ENCODE measurements around the gene FKBP14. TPM values are rescaled to one million over a fixed set of nuclear protein-coding genes. Genes with fewer than 3 reads are reported as not detected.

Gene FKBP14
- total RNA-seq, 1 experiment from 2014 or later: 40.8 TPM

GRCh38 chr7:30036220-30036619, 9.7 kb upstream of the FKBP14 start:
- DNase-seq (ENCODE audit: extremely low read depth, low read depth): no peak

GRCh38 chr7:30034501-30034900, 8.0 kb upstream of the FKBP14 start:
- DNase-seq (ENCODE audit: extremely low read depth, low read depth): no peak

- DNase-seq (ENCODE audit: extremely low read depth, low read depth): no peak
Observed at GRCh38 chr7:30032310-30033125, 6.0 kb upstream of the FKBP14 start.

GRCh38 chr7:30029696-30030095, 3.2 kb upstream of the FKBP14 start:
- DNase-seq (ENCODE audit: extremely low read depth, low read depth): no peak

- no peak for DNase-seq (ENCODE audit: extremely low read depth, low read depth)
Observed at GRCh38 chr7:30028749-30029635, 2.5 kb upstream of the FKBP14 start.

- peak; percentile 72 for DNase-seq (ENCODE audit: extremely low read depth, low read depth)
Observed at GRCh38 chr7:30028216-30028748, 1.8 kb upstream of the FKBP14 start, which contains the start of gene PLEKHA8. PLEKHA8 (plus strand) TSS chr7:30028412; CDS start chr7:30028763, 351 bp downstream.

- DNase-seq (ENCODE audit: extremely low read depth, low read depth): no peak
Observed at GRCh38 chr7:30027740-30028215, 1.3 kb upstream of the FKBP14 start.

- peak; percentile 24 for DNase-seq (ENCODE audit: extremely low read depth, low read depth)
Observed at GRCh38 chr7:30027065-30027456, 559 bp upstream of the FKBP14 start.

- no peak for DNase-seq (ENCODE audit: extremely low read depth, low read depth)
Observed at GRCh38 chr7:30023524-30023923, 3.0 kb downstream of the FKBP14 start.

GRCh38 chr7:30022991-30023390, 3.5 kb downstream of the FKBP14 start:
- DNase-seq (ENCODE audit: extremely low read depth, low read depth): no peak

- DNase-seq (ENCODE audit: extremely low read depth, low read depth): no peak
Observed at GRCh38 chr7:30020535-30020934, 6.0 kb downstream of the FKBP14 start.

GRCh38 chr7:30019960-30020359, 6.5 kb downstream of the FKBP14 start:
- no peak for DNase-seq (ENCODE audit: extremely low read depth, low read depth)

- DNase-seq (ENCODE audit: extremely low read depth, low read depth): no peak
Observed at GRCh38 chr7:30019387-30019786, 7.1 kb downstream of the FKBP14 start.

GRCh38 chr7:30018451-30018850, 8.1 kb downstream of the FKBP14 start:
- no peak for DNase-seq (ENCODE audit: extremely low read depth, low read depth)

- no peak for DNase-seq (ENCODE audit: extremely low read depth, low read depth)
Observed at GRCh38 chr7:30012757-30013156, 13.7 kb downstream of the FKBP14 start.

GRCh38 chr7:30010021-30010420, 16.5 kb downstream of the FKBP14 start:
- DNase-seq (ENCODE audit: extremely low read depth, low read depth): no peak

GRCh38 chr7:30005464-30005863, 21.0 kb downstream of the FKBP14 start:
- no peak for DNase-seq (ENCODE audit: extremely low read depth, low read depth)

GRCh38 chr7:30003098-30003497, 23.4 kb downstream of the FKBP14 start:
- DNase-seq (ENCODE audit: extremely low read depth, low read depth): no peak

GRCh38 chr7:30001998-30002397, 24.5 kb downstream of the FKBP14 start:
- no peak for DNase-seq (ENCODE audit: extremely low read depth, low read depth)

- DNase-seq (ENCODE audit: extremely low read depth, low read depth): no peak
Observed at GRCh38 chr7:29998489-29998888, 28.0 kb downstream of the FKBP14 start.

GRCh38 chr7:29996321-29996720, 30.2 kb downstream of the FKBP14 start:
- DNase-seq (ENCODE audit: extremely low read depth, low read depth): no peak

Data from NCI-H460 (cell line).